Cardiac muscle cell (in vitro differentiated cells and primary cell): ENCODE data around the gene DOCK2. TPM values are rescaled to one million over a fixed set of nuclear protein-coding genes. Genes with fewer than 3 reads are reported as not detected.

Experiments
- DNase-seq, 2 donors: peaks; one replicate each; pipeline versions ENCODE4 v3.0.0 to v3.0.0-alpha.2; 2010 to 2017; ENCODE audit warnings: low read depth in 1 of 2, low spot score in 1 of 2
- H3K27ac ChIP-seq: fragments of 200-600 bp; sonication (generic); 2 replicates; pipeline ENCODE4 v1.5.1; 2016
- H3K27me3 ChIP-seq: fragments of 200-600 bp; sonication (generic); 2 replicates; pipeline ENCODE4 v1.6.0; 2016; ENCODE audit warnings: control low read depth
- H3K36me3 ChIP-seq: fragments of 200-600 bp; sonication (generic); 2 replicates; pipeline ENCODE4 v1.5.1; 2016; ENCODE audit warnings: control low read depth
- H3K4me1 ChIP-seq: fragments of 200-600 bp; sonication (generic); 2 replicates; pipeline ENCODE4 v1.8.1; 2017; ENCODE audit warnings: low read depth, mild to moderate bottlenecking, mixed run types
- H3K4me3 ChIP-seq: fragments of 200-600 bp; sonication (generic); 2 replicates; pipeline ENCODE4 v1.5.1; 2016; ENCODE audit warnings: mild to moderate bottlenecking
- H3K9me3 ChIP-seq: fragments of 200-600 bp; sonication (generic); 2 replicates; pipeline ENCODE4 v1.5.1; 2017; ENCODE audit warnings: low read depth, mild to moderate bottlenecking, control low read depth
- CTCF ChIP-seq: IDR thresholded peaks from 2 replicates; pipeline ENCODE4 v1.5.1; 2012; ENCODE audit warnings: low read depth, mild to moderate bottlenecking, low read length
- polyA plus RNA-seq: library from polyadenylated mRNA; unstranded; fragments of >200 nt; fragmentation: Nextera tagmentation; extraction: Ambion mirVana; gene quantifications from 2 replicates; pipeline ENCODE4 v1.2.1, GENCODE V29; 2016
- total RNA-seq: library from RNA; depleted of rRNA; stranded (reverse); fragments of >200 nt; gene quantifications from 2 replicates; pipeline ENCODE4 v1.2.3, GENCODE V29; 2016

The DOCK2 gene
- total and polyA plus RNA-seq, 2 experiments from 2014 or later, result 3.3 to 6.5 TPM

GRCh38 chr5:169648725-169649310, 11.7 kb downstream of the DOCK2 start:
- TF ChIP-seq CTCF, result no peak
- no peak overlapping the region for H3K27ac ChIP-seq
- no peak overlapping the region for H3K4me3 ChIP-seq
- H3K36me3 ChIP-seq, result no peaks in the 10 kb centered on the region
- DNase-seq, result peak; percentile 43 to 67
- H3K27me3 ChIP-seq, result no peaks in the 10 kb centered on the region
- H3K4me1 ChIP-seq, result no peaks in the 10 kb centered on the region
- H3K9me3 ChIP-seq, result no peaks in the 10 kb centered on the region

- no peaks in the 10 kb centered on the region for H3K27me3 ChIP-seq
- no peak overlapping the region for H3K27ac ChIP-seq
- H3K4me3 ChIP-seq, result no peak overlapping the region
- H3K4me1 ChIP-seq, result no peaks in the 10 kb centered on the region
- DNase-seq, result no peak
- no peaks in the 10 kb centered on the region for H3K36me3 ChIP-seq
- no peak for TF ChIP-seq CTCF
- H3K9me3 ChIP-seq, result no peaks in the 10 kb centered on the region
These were observed 12.4 kb downstream of the DOCK2 start for GRCh38 chr5:169649486-169649885.

GRCh38 chr5:169650701-169651331, 13.7 kb downstream of the DOCK2 start:
- no peaks in the 10 kb centered on the region for H3K9me3 ChIP-seq
- H3K27ac ChIP-seq, result no peak overlapping the region
- TF ChIP-seq CTCF, result no peak
- H3K36me3 ChIP-seq, result no peaks in the 10 kb centered on the region
- no peaks in the 10 kb centered on the region for H3K4me1 ChIP-seq
- H3K4me3 ChIP-seq, result no peak overlapping the region
- H3K27me3 ChIP-seq, result no peaks in the 10 kb centered on the region
- DNase-seq, result peak in 1 of 2 donors; percentile 76

GRCh38 chr5:169651526-169651925, 14.5 kb downstream of the DOCK2 start:
- Histone ChIP-seq H3K4me1 (no peaks in the 10 kb centered on the region), H3K4me3 (no peak overlapping the region), H3K27ac (no peak overlapping the region), H3K36me3 (no peaks in the 10 kb centered on the region), H3K27me3 (no peaks in the 10 kb centered on the region), H3K9me3 (no peaks in the 10 kb centered on the region)
- TF ChIP-seq CTCF, result no peak
- DNase-seq, result peak in 1 of 2 donors; percentile 70

- Histone ChIP-seq H3K4me1 (no peaks in the 10 kb centered on the region), H3K36me3 (no peaks in the 10 kb centered on the region), H3K27me3 (no peaks in the 10 kb centered on the region), H3K4me3 (no peak overlapping the region), H3K9me3 (no peaks in the 10 kb centered on the region), H3K27ac (no peak overlapping the region)
- no peak for TF ChIP-seq CTCF
- no peak for DNase-seq
These were observed 15.0 kb downstream of the DOCK2 start for GRCh38 chr5:169652057-169652456.
